GM12878 (cell line): Measurements from ENCODE around the gene HDGFL1. TPM values are rescaled to one million over a fixed set of nuclear protein-coding genes. Genes with fewer than 3 reads are reported as not detected.

Source experiments
- ATAC-seq: fragments of 200-7000 bp; cut with Tn5 transposase; 3 replicates; pipeline ENCODE4 v1.9.1; 2020; ENCODE audit warnings: mild to moderate bottlenecking, moderate library complexity
- BruUV-seq: library from RNA; stranded (reverse); fragments of 400-500 nt; replicated peaks from 2 replicates; lab custom pipeline; 2021; lab: Mats Ljungman, UMichigan
- CTCF ChIA-PET: fragments of 300-600 bp; sonication (Branson Sonifier 250); formaldehyde crosslinking; extraction: SDS; loops from one replicate; lab custom pipeline; 2021; ENCODE audit warnings: inconsistent platforms; lab: Yijun Ruan, JAX
- POLR2A ChIA-PET: fragments of 350-600 bp; formaldehyde crosslinking; extraction: SDS; loops from one replicate; lab custom pipeline; 2021; ENCODE audit warnings: inconsistent platforms; lab: Charles Lee
- RAD21 ChIA-PET: fragments of 300-600 bp; sonication (Branson Sonifier 250); formaldehyde crosslinking; loops from one replicate; lab custom pipeline; 2023; ENCODE audit warnings: antibody characterized with exemption; ENCODE audit not compliant: unreplicated experiment; lab: Charles Lee
- SMC1A ChIA-PET: fragments of 300-600 bp; sonication (Branson Sonifier 250); formaldehyde crosslinking; loops from one replicate; lab custom pipeline; 2023; ENCODE audit not compliant: unreplicated experiment, uncharacterized antibody; lab: Charles Lee
- DNase-seq: peaks from one replicate; pipeline ENCODE4 v3.0.0-alpha.2; 2011; ENCODE audit warnings: low read depth, low spot score
- FAIRE-seq: peaks from 3 replicates; lab custom pipeline; 2011; peaks lifted over from hg19 to GRCh38; lab: Jason Lieb, UNC
- H2AFZ ChIP-seq: 2 replicates; pipeline ENCODE4 v1.6.0; 2011; ENCODE audit warnings: low read depth, low read length, control low read depth; ENCODE audit not compliant: control insufficient read depth
- H3K27ac ChIP-seq: 2 replicates; pipeline ENCODE4 v1.5.1; 2011; ENCODE audit warnings: control low read depth; ENCODE audit not compliant: control insufficient read depth, insufficient read depth
- H3K27me3 ChIP-seq, 2 experiments: replicated peaks in 1 of 2; 2 replicates each; pipeline versions ENCODE4 v1.6.0 to v1.6.1; 2011; ENCODE audit warnings: low read length in 1 of 2; ENCODE audit not compliant: control insufficient read depth in 2 of 2, insufficient read depth in 2 of 2
- H3K36me3 ChIP-seq, 2 experiments: 2 replicates each; pipeline ENCODE4 v1.5.1; 2011; ENCODE audit warnings: low read length in 1 of 2; ENCODE audit not compliant: control insufficient read depth in 2 of 2, insufficient read depth in 2 of 2
- H3K4me1 ChIP-seq: 2 replicates; pipeline ENCODE4 v1.6.1; 2011; ENCODE audit warnings: mild to moderate bottlenecking, low read length, moderate library complexity, mixed read lengths; ENCODE audit not compliant: control insufficient read depth, insufficient read depth
- H3K4me2 ChIP-seq: 2 replicates; pipeline ENCODE4 v1.6.0; 2011; ENCODE audit warnings: control low read depth; ENCODE audit not compliant: control insufficient read depth, insufficient read depth
- H3K4me3 ChIP-seq: fragments of 200-600 bp; sonication (generic); 2 replicates; pipeline ENCODE4 v1.5.1; 2016
- H3K79me2 ChIP-seq: 2 replicates; pipeline ENCODE4 v1.6.0; 2011; ENCODE audit warnings: low read length; ENCODE audit not compliant: control insufficient read depth, insufficient read depth
- H3K9ac ChIP-seq: 2 replicates; pipeline ENCODE4 v1.8.0; 2011; ENCODE audit warnings: low read length, control low read depth, mixed read lengths; ENCODE audit not compliant: control insufficient read depth, insufficient read depth
- H3K9me3 ChIP-seq: replicated peaks from 3 replicates; pipeline ENCODE4 v1.5.1; 2011; ENCODE audit warnings: mild to moderate bottlenecking, low read length; ENCODE audit not compliant: control insufficient read depth, insufficient read depth
- H4K20me1 ChIP-seq: 2 replicates; pipeline ENCODE4 v1.6.0; 2011; ENCODE audit not compliant: control insufficient read depth, insufficient read depth
- CREB1 ChIP-seq: IDR thresholded peaks from 2 replicates; pipeline ENCODE4 v1.6.1; 2012; ENCODE audit warnings: low read depth, mild to moderate bottlenecking, inconsistent platforms
- DPF2 ChIP-seq: fragments of 450-650 bp; IDR thresholded peaks from 2 replicates; pipeline ENCODE4 v1.6.1; 2017; ENCODE audit warnings: mild to moderate bottlenecking
- FOXK2 ChIP-seq: fragments of 450-650 bp; IDR thresholded peaks from 2 replicates; pipeline ENCODE4 v1.6.1; 2017; ENCODE audit warnings: mild to moderate bottlenecking, moderate library complexity
- GABPA ChIP-seq: IDR thresholded peaks from 2 replicates; pipeline ENCODE4 v1.6.1; 2014; ENCODE audit warnings: antibody characterized with exemption, low read depth, mild to moderate bottlenecking, inconsistent platforms
- IRF4 ChIP-seq: IDR thresholded peaks from 2 replicates; pipeline ENCODE4 v1.6.1; 2011; ENCODE audit warnings: low read depth, low read length
- PAX8 ChIP-seq: fragments of 450-650 bp; IDR thresholded peaks from 2 replicates; pipeline ENCODE4 v1.6.1; 2017; ENCODE audit warnings: mild to moderate bottlenecking, moderate library complexity
- RCOR1 ChIP-seq: conservative IDR thresholded peaks from 2 replicates; pipeline ENCODE4 v1.6.1; 2012; ENCODE audit warnings: low read depth, low read length, improper control_type of control experiment
- SMC3 ChIP-seq: IDR thresholded peaks from 2 replicates; pipeline ENCODE4 v1.6.1; 2011; ENCODE audit warnings: low read length, improper control_type of control experiment, borderline replicate concordance
- WGBS: methylation state at CpG from one replicate; pipeline ENCODE4 v1.1.6; 2016; ENCODE audit warnings: low lambda C conversion rate; ENCODE audit not compliant: insufficient replicate concordance, insufficient coverage; ENCODE audit errors: missing lambda C conversion rate; 5-methylcytosine and 5-hydroxymethylcytosine counted together
- in situ Hi-C: fragments of 300-500 bp; cut with MboI; formaldehyde crosslinking; loops from 9 replicates; pipeline ENCODE4 v1.14.3; 2018; ENCODE audit warnings: mixed read lengths
- intact Hi-C: fragments of 100-400 bp; cut with micrococcal nuclease; formaldehyde crosslinking; loops from one replicate; pipeline ENCODE4 v1.14.2; 2022; ENCODE audit not compliant: unreplicated experiment
- polyA plus RNA-seq, 11 experiments: library from polyadenylated mRNA; depleted of rRNA in 4 of 11; unstranded in 6 of 11; stranded (reverse) in 5 of 11; fragments of >200 nt; fragmentation: Nextera tagmentation in 4 of 11; fragmentation: Illumina TruSeq in 1 of 11; extraction: Ambion mirVana in 4 of 11; extraction: Trizol in 1 of 11; gene quantifications; 1 replicate in 1 of 11; 2 replicates in 10 of 11; pipeline versions ENCODE4 v1.2.1 to v1.2.3, GENCODE V29; 2011 to 2016; ENCODE audit warnings: inconsistent platforms in 2 of 11, missing spikeins in 2 of 11, low read depth in 1 of 11
- total RNA-seq, 4 experiments: library from RNA; depleted of rRNA in 3 of 4; stranded (reverse); fragments of >200 nt in 3 of 4; fragmentation: Illumina TruSeq in 1 of 4; extraction: Trizol in 1 of 4; gene quantifications; 2 replicates each; pipeline versions ENCODE4 v1.2.1 to v1.2.3, GENCODE V29; 2013 to 2021
- TF ChIP-seq, protein P1 (sequence below): fragments of 450-650 bp; IDR thresholded peaks from 2 replicates; pipeline ENCODE4 v1.6.1; 2016; ENCODE audit warnings: mild to moderate bottlenecking
- TF ChIP-seq, protein P2 (sequence below): fragments of 450-650 bp; IDR thresholded peaks from 2 replicates; pipeline ENCODE4 v1.6.1; 2017; ENCODE audit warnings: mild to moderate bottlenecking, moderate library complexity

The HDGFL1 gene
- total and polyA plus RNA-seq, 10 of the 15 experiments (the other 5 are each of a cell fraction or from before 2014, with no cell fraction given): 0.03 to 0.69 (median 0.19) TPM

DNA sequence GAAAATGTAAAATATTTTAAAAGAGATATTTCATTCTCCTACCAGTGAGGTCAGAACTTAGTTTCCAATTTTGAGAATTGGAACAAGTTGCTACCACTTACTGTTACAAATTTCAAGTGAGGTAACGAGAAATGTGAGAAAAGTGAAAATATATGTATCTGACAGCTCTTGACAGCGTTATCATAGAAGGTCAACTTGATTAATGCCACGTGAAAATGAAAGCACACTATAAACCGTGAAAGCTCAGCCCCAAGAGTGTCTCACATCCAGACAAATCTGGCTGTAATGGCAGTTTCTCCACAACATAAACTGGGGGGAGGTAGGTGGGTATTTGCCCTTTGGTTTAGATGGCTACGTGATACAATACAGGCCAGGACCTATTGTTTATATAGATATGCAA lies 13.9 kb downstream of the HDGFL1 start (continued):
- TF ChIP-seq, protein P1, sequence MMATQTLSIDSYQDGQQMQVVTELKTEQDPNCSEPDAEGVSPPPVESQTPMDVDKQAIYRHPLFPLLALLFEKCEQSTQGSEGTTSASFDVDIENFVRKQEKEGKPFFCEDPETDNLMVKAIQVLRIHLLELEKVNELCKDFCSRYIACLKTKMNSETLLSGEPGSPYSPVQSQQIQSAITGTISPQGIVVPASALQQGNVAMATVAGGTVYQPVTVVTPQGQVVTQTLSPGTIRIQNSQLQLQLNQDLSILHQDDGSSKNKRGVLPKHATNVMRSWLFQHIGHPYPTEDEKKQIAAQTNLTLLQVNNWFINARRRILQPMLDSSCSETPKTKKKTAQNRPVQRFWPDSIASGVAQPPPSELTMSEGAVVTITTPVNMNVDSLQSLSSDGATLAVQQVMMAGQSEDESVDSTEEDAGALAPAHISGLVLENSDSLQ: peak; percentile 59; the same call in 1 of the 2 replicates

DNA sequence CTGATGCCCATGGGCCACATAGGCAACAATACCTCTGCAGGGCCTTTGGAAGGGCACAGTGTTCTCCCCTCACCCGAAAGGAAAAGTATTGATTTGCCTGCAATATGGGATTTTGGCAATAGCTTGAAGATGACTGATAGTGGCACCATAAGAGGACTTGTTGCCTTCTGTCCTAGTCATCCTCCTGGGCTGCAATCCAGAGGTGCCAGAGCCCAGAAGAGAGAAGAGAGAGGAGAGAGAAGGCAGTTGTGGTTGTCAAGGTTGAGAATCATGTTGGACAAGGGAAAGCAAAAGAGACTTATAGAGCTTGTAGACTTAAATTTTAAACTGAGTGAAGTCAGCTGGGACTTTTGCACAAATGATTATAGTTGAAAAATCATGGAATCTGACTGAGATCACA lies 14.6 kb downstream of the HDGFL1 start:
- H3K79me2 ChIP-seq: no peaks in the 10 kb centered on the region
- no peaks in the 10 kb centered on the region for H4K20me1 ChIP-seq
- intact Hi-C loops: no loop called here
- no TSS peak for BruUV-seq
- no peaks in the 10 kb centered on the region for H3K4me1 ChIP-seq
- H3K27ac ChIP-seq: no peak overlapping the region
- TF ChIP-seq SMC3: no peak
- no peak for TF ChIP-seq RCOR1
- no peak for TF ChIP-seq DPF2
- TF ChIP-seq FOXK2: no peak
- TF ChIP-seq PAX8: no peak
- TF ChIP-seq, all 136 proteins: peak for 0
- SMC1A ChIA-PET: interaction anchor here (0.7 kb wide), 1 partner anchor 13 kb away, joined by 3 read pairs; no protein-coding TSS in a partner anchor
- no peak overlapping the region for H2AFZ ChIP-seq
- ATAC-seq (no peak), FAIRE-seq (no peak), DNase-seq (no peak)
- in situ Hi-C loops: no loop called here
- no peaks in the 10 kb centered on the region for H3K27me3 ChIP-seq
- H3K9ac ChIP-seq: no peak overlapping the region
- no peak overlapping the region for H3K4me2 ChIP-seq
- CTCF ChIA-PET: no interaction called here
- no peaks in the 10 kb centered on the region for H3K36me3 ChIP-seq
- POLR2A ChIA-PET: no interaction called here
- no peak overlapping the region for H3K4me3 ChIP-seq
- no peaks in the 10 kb centered on the region for H3K9me3 ChIP-seq
- 0% methylated on average over 1 of the region's 1 CpG for WGBS
- RAD21 ChIA-PET: no interaction called here

DNA sequence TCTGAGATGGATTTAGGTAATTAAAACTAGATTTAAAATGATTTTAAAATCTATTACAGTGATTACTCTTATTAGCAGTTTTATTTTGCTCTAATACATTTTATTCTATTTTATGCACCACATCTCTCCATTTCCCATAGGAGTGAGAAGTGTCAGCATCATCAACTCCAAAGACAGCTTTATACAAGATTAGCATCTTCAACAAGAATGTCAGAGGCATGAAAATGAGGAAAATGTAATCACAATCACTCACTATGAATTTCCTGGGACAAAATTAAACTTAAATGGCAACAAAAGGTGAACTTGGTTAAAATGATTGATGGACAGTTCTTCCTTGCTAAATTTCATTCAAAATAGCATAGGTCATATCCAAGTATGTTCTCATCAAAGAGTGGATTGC lies 19.8 kb downstream of the HDGFL1 start:
- H4K20me1 ChIP-seq: no peaks in the 10 kb centered on the region
- no peaks in the 10 kb centered on the region for H3K79me2 ChIP-seq
- H3K4me2 ChIP-seq: no peak overlapping the region
- H3K27me3 ChIP-seq: no peaks in the 10 kb centered on the region
- FAIRE-seq: no peak
- ChIA-PET SMC1A (no interaction called here), POLR2A (no interaction called here), RAD21 (no interaction called here), CTCF (no interaction called here)
- H3K4me1 ChIP-seq: no peaks in the 10 kb centered on the region
- H3K27ac ChIP-seq: no peak overlapping the region
- DNase-seq: no peak
- TF ChIP-seq GABPA: no peak
- no peak for TF ChIP-seq CREB1
- TF ChIP-seq, protein P2, sequence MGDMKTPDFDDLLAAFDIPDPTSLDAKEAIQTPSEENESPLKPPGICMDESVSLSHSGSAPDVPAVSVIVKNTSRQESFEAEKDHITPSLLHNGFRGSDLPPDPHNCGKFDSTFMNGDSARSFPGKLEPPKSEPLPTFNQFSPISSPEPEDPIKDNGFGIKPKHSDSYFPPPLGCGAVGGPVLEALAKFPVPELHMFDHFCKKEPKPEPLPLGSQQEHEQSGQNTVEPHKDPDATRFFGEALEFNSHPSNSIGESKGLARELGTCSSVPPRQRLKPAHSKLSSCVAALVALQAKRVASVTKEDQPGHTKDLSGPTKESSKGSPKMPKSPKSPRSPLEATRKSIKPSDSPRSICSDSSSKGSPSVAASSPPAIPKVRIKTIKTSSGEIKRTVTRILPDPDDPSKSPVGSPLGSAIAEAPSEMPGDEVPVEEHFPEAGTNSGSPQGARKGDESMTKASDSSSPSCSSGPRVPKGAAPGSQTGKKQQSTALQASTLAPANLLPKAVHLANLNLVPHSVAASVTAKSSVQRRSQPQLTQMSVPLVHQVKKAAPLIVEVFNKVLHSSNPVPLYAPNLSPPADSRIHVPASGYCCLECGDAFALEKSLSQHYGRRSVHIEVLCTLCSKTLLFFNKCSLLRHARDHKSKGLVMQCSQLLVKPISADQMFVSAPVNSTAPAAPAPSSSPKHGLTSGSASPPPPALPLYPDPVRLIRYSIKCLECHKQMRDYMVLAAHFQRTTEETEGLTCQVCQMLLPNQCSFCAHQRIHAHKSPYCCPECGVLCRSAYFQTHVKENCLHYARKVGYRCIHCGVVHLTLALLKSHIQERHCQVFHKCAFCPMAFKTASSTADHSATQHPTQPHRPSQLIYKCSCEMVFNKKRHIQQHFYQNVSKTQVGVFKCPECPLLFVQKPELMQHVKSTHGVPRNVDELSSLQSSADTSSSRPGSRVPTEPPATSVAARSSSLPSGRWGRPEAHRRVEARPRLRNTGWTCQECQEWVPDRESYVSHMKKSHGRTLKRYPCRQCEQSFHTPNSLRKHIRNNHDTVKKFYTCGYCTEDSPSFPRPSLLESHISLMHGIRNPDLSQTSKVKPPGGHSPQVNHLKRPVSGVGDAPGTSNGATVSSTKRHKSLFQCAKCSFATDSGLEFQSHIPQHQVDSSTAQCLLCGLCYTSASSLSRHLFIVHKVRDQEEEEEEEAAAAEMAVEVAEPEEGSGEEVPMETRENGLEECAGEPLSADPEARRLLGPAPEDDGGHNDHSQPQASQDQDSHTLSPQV: no peak
- no peak for TF ChIP-seq IRF4
- no peak for ATAC-seq
- H2AFZ ChIP-seq: no peak overlapping the region
- H3K9ac ChIP-seq: no peak overlapping the region
- no peaks in the 10 kb centered on the region for H3K36me3 ChIP-seq
- intact Hi-C loops: no loop called here
- no peak overlapping the region for H3K4me3 ChIP-seq
- in situ Hi-C loops: no loop called here
- BruUV-seq: no TSS peak
- H3K9me3 ChIP-seq: no peaks in the 10 kb centered on the region
